ENCODE results near the gene ZNF665.

GRCh38 chr19:53156850-53157249 is 36.3 kb downstream of the ZNF665 start:
- TF ChIP-seq, protein P1, sequence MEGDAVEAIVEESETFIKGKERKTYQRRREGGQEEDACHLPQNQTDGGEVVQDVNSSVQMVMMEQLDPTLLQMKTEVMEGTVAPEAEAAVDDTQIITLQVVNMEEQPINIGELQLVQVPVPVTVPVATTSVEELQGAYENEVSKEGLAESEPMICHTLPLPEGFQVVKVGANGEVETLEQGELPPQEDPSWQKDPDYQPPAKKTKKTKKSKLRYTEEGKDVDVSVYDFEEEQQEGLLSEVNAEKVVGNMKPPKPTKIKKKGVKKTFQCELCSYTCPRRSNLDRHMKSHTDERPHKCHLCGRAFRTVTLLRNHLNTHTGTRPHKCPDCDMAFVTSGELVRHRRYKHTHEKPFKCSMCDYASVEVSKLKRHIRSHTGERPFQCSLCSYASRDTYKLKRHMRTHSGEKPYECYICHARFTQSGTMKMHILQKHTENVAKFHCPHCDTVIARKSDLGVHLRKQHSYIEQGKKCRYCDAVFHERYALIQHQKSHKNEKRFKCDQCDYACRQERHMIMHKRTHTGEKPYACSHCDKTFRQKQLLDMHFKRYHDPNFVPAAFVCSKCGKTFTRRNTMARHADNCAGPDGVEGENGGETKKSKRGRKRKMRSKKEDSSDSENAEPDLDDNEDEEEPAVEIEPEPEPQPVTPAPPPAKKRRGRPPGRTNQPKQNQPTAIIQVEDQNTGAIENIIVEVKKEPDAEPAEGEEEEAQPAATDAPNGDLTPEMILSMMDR (conservative IDR thresholded peaks at IDR 0.05; ENCODE audit: low read depth, low read length): no peak
- TF ChIP-seq EZH2 (IDR thresholded peaks at IDR 0.05; ENCODE audit: borderline replicate concordance, low read depth, low read length, poor library complexity, severe bottlenecking): no peak

All from A673 (cell line).